EL (cell line): ENCODE results near the gene CYB5RL.
A peak's percentile ranks its signal among the peaks of the same experiment; 100 is the strongest.
"Not testable (repeated sequence)": the region's sequence is repeated elsewhere in the genome, so short reads cannot be mapped to it uniquely, and the experiment has no call there.

ENCODE experiments used
- DNase-seq: peaks from one replicate; pipeline ENCODE4 v3.0.0-alpha.2; 2016

CYB5RL gene

GRCh38 chr1:54199765-54200518, at the start of gene CYB5RL, which contains the start of gene MRPL37:
Gene CYB5RL (minus strand): TSS chr1:54200030. CDS start chr1:54195616, 4,414 bp downstream.
Gene MRPL37 (plus strand): TSS chr1:54200167. CDS start chr1:54200244, 77 bp downstream.
- peak; percentile 96 for DNase-seq

- DNase-seq, result no peak
Observed at GRCh38 chr1:54248966-54249365, 49.1 kb upstream of the CYB5RL start.

- no peak for DNase-seq
Observed at GRCh38 chr1:54247863-54248515, 48.2 kb upstream of the CYB5RL start.

- DNase-seq, result no peak
Observed at GRCh38 chr1:54246116-54246721, 46.4 kb upstream of the CYB5RL start.

GRCh38 chr1:54245501-54245900, 45.7 kb upstream of the CYB5RL start:
- no peak for DNase-seq

- no peak for DNase-seq
Observed at GRCh38 chr1:54244655-54245054, 44.8 kb upstream of the CYB5RL start.

GRCh38 chr1:54243022-54243421, 43.2 kb upstream of the CYB5RL start:
- DNase-seq, result no peak

- no peak for DNase-seq
Observed at GRCh38 chr1:54241364-54241763, 41.5 kb upstream of the CYB5RL start.

GRCh38 chr1:54240741-54241335, 41.0 kb upstream of the CYB5RL start:
- DNase-seq, result no peak

GRCh38 chr1:54239631-54240031, 39.8 kb upstream of the CYB5RL start:
- no peak for DNase-seq

GRCh38 chr1:54239035-54239383, 39.2 kb upstream of the CYB5RL start:
- DNase-seq, result no peak

- DNase-seq, result no peak
Observed at GRCh38 chr1:54238353-54239034, 38.7 kb upstream of the CYB5RL start.

GRCh38 chr1:54237586-54237985, 37.8 kb upstream of the CYB5RL start:
- DNase-seq, result no peak

GRCh38 chr1:54234284-54234683, 34.5 kb upstream of the CYB5RL start:
- DNase-seq, result no peak

- not testable (repeated sequence) for DNase-seq
Observed at GRCh38 chr1:54233196-54233595, 33.4 kb upstream of the CYB5RL start.

GRCh38 chr1:54230507-54231339, 30.9 kb upstream of the CYB5RL start:
- no peak for DNase-seq

GRCh38 chr1:54229281-54229891, 29.6 kb upstream of the CYB5RL start:
- peak; percentile 61 for DNase-seq

GRCh38 chr1:54228638-54229079, 28.8 kb upstream of the CYB5RL start:
- no peak for DNase-seq

- DNase-seq, result no peak
Observed at GRCh38 chr1:54227891-54228310, 28.1 kb upstream of the CYB5RL start.

- peak; percentile 75 for DNase-seq
Observed at GRCh38 chr1:54227091-54227602, 27.3 kb upstream of the CYB5RL start.

- no peak for DNase-seq
Observed at GRCh38 chr1:54225986-54226559, 26.2 kb upstream of the CYB5RL start.
